HG02678 (cell line): ENCODE data around the gene HOXB8.

Experiments used
- ATAC-seq: cut with Tn5 transposase; IDR thresholded peaks from one replicate; pipeline ENCODE4 v1.9.1; 2021; ENCODE audit warnings: mild to moderate bottlenecking, moderate library complexity; ENCODE audit not compliant: unreplicated experiment

HOXB8 gene

DNA sequence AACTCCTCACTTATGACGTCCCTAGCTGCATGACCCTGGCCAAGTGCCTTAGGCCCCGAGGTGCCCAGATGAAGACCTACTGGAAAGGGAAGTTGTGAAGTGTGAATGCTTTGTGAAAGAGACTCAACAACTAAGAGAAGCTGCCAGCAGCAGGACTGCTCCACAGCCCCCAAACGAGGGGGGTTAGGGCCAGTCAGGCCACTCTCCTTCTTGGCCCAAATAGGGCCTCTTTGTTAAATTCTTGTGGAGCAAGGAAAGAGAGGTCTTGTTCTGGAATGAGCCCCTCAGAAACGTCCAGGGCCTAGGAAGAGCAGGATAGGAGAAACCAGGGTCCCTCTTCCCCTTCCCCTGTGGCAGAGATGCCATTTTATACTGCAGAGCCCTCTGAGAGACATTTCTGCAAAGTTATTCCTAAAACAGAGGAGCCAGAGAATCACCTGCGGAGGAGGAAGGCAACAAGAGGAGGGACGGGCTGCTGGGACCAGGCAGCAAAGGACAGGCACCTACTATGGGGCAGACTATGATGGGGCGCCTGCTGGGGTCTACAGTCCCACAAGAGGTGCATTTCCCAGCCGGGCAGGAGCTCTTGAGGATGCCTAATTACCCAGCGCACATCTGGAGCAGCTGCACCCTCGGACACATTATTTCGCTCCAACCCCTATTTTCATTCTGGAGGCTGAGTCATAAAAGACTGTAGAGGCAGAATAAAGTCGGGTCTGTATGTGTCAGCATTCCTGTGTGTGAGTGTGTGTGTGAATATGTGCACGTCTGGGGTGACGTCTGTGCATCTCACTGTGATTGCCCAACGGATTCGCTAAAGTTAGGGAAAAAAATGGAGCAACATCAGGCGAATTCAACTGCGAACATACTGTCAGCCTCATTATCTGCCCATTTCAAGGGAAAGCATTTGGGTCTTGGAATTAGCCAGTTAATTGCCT, 22.5 kb upstream of the HOXB8 start:
- ATAC-seq: no peak

DNA sequence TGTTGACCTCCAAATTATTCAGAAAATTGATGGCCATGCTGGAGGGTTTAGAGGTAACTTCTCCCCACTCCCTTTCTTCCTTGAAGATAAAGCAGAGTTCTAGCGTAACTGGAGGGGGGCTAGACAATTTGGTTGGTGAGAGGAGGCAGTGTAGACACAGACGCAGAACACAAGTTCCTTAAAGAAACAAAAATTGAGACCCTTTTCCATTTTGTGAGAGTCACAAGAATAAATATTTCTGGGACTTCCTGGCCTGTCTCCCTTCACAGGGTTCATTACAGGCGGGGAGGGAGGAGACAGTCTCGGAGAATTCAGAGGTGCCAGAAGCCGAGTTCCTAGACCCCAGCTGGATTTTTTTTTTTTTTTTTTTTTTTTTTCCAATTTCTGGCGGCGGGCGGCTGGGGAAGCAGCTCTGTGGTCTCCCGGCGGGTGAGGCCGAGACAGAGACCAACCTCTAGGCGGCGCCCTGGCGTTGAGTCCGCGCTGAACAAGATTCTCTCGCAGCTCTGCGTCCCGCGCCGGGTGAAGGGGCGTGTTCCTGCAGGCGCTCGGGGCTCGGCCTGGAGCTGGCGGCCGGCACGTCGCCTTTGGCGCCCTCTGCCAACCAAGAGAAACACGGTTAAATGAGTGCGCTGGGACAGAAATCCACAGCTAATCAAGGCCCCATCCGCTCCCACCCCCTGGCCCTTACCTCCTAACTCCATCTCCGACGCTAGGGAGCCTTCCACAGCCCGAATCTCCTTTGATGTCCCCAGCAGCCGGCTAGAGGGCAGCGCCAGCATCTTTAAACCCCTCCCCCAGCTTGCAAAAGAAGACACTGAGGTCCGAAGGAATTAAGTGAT, 21.3 kb upstream of the HOXB8 start:
- ATAC-seq: no peak

DNA sequence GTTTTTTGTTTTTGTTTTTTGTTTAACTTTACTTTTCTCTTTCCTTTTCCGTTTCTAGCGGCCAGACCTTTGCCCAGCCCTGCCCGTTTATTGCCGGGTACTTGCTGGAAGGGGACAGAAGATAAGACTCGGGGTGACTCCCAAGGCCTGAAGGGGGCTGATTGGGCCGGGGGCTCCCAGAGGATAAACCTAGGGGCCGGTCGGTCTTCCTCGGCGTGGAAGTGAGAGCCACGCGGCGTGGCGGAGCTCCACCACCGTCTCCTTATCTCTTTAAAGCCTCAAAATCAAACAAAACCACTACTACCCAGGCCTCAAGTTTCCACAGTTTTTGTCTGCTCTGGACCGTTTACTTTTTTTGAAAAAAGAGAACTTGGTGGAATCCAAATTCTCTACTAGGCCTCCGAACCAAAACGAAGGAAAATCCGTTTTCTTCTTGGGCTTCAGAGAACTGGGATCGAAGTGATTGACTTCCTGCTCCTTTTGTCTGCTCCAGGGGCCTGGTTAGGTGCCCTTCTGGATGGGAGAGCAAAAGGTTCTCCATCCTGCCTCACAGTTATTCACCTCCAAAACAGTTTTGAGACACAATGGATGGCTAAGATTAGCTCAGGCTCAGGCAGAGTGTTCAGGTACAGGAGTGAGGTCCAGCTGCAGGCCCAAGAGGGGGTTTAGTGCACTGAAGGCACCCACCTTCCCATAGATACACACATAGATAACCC, 19.6 kb upstream of the HOXB8 start:
- no peak for ATAC-seq

DNA sequence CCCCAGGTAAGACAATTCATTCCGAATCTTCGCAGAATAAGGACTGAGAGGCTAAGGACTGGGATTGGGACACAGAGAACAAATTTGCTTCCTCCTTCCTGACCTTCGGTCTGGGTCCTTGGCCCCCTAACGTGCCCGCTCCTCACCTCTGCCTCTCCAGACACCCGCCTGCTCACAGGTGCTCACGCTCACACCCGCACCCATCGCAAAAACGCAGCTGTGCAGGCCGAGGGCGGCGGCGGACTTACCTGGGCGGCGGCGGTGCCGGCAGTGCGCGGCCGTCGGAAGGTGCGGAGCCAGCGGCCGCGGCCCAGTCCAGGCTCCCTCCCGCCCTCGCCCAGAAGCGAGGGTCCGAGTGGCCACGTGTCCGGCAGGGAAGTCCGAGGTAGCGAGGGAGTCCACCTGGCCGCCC, 18.2 kb upstream of the HOXB8 start:
- no peak for ATAC-seq

DNA sequence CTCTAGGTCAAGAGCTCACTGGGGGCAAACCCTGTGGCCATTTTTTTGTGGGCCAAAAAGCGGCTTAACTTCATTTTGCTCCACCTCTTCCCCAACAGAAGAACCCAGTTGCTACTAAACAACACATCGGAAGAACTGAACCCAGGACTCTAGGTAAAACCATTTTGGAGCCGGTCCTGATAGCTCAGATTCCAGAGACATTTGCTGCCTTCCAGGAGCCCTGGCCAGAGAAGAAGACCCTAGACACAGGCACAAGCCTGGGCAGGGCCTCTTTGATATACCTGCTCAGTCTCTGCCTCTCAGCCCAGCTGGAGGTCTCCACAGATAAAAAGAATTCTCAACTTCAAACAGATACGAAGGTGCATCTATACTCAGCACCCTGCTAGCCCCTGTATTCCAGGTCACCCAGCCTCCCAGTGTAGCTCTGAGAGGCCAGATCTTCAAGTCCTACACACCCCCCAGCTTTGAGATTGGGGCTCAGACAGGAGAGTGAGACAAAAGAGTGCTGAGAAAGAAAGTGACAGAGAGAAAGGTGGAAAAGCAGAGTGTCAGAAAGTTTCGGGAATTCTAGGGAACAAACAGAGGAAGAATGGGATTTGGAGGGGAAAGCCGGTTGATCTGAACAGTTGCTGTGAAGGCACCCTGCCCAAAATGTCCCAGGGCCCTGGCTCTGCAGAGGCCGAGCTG, 17.6 kb upstream of the HOXB8 start:
- ATAC-seq: no peak

DNA sequence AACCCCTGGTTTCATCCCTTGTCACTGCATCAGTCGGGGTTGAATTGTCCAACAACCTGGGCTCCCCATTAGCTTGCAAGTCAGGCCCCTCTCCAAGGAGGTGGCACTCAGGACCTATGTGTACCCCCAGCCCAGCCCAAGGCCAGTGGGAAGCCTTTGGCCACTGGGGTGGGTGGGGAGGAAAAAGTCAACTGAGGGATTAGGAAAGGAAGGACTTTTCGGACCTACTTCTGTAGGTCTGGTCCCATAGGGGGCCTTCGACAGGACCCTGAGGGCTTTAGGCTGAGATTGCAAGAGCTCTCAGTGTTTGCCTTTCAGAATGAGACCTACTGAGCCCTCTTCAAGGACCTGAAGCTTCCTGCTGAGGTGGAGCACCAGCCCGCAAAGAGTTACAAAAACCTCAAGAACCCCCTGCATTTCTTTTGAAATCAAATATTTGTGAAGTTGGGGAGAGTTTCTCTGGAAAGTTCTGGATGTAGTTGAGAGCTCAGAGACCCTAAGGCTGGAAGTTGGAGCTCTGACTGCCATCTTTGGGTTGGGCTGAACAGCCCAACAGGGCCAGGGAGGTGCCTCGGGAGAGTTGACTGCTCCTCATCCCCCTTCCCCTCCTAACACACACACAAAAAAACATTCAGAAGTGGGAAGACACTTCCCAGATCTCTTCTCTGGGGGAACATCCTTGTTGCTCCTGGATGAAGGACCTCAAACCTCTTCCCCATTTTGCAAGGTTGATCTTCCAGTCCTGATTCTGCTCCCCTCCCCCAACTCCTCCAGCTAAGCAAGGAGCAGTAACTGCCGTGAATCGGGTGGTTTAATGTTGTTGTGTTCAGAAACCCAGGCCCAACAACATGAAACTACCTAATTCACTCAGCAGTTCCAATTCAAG, 16.8 kb upstream of the HOXB8 start:
- no peak for ATAC-seq

DNA sequence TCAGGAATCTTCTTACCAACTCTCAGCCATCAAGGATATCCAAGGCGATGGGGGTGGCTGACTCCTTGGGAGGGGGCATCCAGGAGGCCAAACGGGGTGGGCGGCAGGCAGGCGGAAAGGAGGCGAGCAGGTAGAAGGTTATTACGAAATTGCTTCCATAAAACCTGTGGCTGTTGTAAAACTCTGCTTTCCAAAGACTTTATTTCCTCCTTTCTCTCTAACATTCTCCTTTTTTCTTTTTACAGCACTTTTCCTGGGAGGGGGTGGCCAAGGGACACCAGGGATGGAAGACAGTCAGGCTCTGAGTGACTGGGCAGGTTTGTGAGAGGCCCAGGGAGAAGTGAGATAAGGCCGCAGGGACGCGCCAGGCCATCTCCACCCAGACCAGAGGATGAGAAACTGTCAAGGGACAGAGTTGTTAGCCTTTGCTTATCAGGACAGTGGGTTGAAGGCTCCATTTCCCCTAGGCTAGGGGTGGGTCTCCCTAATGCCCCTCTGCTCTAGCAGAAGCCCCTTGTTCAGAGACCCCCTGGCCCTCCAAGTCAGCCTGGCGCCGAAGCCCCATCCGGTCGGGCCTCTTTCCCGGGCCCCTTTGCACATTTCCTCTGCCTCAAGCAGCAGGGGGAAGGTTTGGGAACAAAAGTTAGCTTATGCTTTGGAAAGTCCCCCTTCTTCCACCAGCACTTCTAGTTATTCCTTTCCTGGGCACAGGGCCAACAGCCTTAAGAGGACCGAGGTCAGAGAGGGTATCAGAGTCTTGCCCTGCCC, 16.0 kb upstream of the HOXB8 start:
- ATAC-seq: no peak

DNA sequence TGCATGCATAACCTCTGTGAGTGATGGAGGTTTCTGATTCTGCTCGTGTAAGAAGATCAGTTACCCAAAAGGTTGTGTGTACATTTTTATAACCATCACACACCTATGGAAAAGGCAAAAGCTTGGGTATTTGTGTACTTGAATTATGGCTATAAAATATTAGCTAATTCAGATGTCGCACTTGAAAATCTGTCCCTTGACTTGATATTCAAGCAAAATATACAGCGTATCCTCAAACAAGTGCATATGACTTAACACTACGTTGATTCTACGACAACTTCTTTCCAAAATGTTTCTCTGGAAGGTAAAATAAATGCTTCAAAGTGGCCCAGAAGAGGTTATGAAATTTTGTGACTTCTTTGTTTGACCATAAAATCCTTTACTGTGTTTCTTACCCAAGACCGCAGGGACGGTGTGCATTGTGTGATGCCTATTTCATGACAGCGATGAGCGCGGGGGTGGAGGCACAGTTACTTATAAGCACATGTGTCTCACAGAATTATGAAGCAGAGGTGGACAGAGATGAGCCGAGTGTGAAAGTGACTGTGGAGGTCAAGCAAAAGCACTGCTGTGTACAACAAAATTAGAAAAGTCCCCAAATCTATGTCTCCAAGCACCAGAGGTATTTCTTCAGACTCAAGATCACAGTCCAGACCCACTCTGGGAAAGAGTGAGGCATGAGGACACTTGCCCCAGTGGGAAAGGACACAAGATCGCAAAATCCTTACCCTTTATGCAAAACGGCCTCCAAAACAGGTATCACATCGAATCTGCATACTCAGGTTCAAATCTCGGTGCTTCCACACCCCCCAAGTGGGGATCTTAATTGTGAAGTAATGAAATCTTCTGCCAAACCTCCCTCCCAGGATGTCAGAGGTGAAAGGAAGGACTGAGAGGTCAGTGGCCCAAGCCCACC, 15.2 kb upstream of the HOXB8 start:
- no peak for ATAC-seq

DNA sequence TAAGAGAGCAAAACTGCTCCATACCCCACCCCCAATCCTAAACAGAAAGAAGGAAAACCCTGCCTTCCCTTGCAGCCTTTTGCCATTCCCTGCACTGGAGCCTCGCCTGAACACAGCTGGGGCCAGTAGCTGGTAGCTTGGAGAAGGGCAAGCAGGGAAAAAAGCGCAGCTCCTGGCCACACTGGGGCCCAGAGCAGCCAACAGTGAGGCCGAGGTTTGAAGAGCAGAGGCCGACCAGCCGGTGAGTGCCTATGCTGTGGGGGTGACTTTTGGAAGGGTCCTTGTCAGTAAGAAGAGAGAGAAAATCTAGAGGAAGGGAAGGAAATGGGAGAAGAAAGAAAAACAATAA, 14.3 kb upstream of the HOXB8 start:
- no peak for ATAC-seq

DNA sequence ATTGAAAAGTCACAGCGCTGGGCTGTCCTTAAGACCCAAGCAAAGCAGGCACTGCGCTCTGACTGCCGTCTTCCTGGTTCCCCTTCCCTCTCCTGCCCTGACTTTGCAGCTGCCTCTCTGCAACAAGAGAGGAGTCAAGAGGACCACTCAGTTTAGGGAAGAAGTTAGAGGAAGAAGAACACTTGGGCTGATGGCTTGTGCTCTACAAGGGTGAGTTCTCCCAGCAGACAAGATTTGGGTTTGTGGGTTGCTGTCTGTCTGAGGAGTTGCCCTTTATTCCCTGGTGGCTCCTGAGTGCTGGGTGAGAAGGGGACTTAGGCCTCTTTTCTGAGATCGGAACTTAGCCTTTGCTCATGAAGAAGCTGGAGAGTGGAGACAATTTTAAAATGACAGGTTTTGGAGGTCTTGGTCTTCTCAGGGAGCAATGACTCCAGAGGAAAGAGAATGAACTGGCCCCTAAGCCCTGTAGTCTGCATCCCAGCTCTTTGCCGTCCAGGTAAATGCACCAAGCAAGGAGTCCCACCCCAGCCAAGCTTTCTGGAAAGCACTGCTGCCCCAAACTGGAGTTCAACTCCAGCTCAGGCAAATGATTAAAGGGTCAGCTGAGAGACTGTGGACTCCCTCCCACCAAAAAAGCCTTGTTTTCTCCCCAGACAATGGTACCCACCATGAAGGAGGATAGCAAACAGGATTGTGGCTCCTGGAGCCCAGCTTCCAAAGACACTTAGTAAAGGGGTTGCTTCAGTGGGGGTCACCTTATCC, 13.7 kb upstream of the HOXB8 start:
- no peak for ATAC-seq

DNA sequence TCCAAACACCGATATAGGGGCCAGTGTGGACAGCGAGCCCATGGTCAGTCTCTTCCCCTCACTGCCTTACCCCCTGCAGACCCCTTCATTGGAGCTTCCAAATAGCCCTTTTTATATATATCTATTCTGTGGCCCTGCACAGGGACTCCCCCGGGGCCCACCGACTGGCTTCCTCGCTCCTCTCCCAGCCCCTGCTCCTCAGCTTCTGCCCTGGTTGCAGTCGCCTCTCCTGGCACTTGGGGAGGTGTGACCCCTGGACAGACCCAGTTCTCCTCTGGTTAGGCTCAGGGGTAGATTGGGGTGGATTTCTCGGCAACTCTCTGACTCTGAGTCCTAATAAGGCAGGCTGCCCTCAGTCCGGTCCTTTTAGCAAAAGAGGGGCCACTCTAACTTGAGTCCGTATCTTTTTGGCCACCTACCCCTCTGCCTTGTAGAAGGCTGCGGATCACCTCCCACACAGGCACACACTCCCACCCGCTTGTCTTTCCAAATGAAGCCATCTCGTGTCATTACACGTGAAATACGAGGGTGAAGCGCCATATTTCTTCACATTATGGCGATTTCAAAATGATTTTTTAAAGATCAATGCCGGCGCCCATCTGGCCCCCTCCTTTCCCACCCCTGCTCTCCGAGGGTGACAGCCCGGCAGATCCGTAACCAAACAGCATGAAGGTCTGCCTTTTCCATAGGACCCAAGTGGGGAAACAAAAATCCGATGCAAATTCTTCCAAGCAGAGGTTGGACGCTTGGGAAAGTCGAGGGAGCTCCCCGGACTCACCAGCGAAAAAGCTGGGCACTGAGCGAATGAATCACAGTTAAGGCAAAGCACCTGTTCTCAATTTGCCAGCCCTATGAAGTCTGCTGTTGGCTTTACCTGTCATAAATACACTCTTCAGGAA, 12.8 kb upstream of the HOXB8 start:
- no peak for ATAC-seq

DNA sequence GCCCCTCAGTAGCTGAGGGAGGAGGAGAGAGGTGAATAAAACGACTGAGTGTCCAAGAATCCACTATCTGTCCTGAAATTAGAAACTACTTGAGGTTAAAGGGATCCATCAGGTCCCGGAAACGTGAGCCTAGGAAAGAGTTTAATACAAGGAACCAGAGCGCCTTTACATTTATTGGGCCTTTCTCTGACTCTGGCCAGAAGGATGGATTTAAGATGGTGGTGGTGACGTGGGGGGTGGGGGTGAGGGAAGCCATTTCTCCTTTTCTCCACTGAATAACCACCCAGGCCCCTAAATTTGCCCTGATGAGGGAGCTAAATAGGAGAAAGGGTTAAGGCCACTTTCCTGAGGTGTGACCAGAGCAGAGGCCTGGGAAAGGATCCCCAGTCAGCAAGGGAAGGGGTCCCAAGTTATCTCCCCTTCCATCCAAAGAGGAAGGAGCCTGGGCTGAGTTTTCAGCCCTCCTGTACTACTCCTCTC, 12.1 kb upstream of the HOXB8 start:
- no peak for ATAC-seq

DNA sequence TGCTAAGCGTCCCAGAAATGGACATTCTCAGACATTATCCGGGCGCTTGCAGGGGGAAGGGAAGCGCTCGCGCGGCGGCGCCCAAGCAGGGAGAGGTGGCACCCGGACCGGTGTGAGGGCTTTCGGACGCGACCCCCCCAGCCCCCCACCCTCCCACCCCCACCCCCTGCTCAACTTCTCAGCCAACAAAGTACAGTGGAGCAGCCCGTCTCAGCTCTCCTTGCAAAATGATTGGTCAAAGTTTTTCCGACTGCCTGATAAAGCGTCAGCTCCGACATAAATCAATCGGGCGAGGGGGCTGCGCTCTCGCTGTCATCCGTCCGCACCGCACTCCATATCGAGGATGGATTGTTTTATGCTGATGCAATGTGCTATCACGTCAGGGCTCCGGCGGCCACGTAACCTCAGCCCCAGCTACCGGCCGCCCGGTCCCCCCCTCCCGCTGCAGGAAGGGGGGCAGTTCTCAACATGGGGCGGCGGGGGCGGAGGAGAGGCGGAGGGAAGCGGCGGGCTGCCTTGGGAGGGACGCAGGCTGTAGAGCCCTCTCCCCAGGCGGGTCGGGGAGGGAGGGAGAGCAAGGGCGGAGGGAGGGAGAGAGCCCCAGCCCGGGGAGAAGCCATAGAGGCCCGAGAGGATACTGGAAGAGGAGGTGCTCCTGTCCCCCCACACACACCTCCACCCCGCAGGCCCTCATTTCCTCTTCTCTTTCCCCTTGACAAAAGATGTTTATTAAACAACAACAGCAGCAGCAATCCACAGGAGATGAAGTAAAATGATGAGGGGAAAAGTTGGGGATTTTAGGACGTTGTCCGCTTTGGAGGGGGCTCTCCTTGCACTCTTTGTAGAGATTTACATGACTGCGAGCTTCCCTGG, 11.4 kb upstream of the HOXB8 start, which contains the start of gene HOXB9:
HOXB9 (minus strand) TSS at position 114 of the 873 bp plus-strand sequence; CDS start at position 25, 89 bp downstream.
- no peak for ATAC-seq

DNA sequence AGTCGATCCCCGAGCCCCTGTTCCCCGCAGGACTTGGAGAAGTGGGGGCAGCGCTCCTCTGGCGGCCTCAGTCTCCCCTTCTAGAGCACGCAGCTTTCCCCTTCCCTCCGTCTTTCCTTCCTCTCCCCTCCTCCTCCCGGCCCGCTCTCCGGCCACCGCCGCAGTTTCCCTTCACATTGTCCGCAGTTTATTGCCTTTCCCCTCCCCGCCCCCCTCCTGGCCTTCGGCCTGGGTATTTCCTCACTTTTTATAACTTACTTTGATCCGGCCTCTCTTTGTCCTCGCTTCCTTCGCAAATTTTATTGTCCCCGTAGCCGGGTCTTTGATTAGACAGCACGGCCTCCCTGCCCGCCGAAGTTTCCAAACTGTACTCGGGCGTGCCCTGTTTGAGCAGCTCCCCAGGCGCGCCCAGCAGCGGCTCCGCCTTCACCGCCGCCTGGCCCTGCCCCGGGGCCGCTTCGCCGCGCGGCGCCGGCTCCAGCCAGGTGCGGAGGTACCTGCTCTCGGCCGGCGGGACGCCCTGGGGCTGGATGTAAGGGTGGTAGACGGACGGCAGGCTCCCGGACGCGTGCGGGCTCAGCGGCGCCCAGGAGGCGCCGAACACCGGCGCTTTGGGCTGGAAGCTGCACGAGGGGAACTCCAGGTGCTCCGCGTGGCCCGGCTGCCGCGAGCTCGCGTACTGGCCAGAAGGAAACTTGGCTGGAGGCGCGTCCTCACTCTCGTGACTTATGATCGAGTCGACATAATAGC, 10.6 kb upstream of the HOXB8 start:
- no peak for ATAC-seq
